ENCODE measurements around the gene SLC12A8. TPM values are rescaled to one million over a fixed set of nuclear protein-coding genes. Genes with fewer than 3 reads are reported as not detected.

The SLC12A8 gene
- total RNA-seq, 2 experiments from 2014 or later, result 0.65 to 1.3 TPM

DNA sequence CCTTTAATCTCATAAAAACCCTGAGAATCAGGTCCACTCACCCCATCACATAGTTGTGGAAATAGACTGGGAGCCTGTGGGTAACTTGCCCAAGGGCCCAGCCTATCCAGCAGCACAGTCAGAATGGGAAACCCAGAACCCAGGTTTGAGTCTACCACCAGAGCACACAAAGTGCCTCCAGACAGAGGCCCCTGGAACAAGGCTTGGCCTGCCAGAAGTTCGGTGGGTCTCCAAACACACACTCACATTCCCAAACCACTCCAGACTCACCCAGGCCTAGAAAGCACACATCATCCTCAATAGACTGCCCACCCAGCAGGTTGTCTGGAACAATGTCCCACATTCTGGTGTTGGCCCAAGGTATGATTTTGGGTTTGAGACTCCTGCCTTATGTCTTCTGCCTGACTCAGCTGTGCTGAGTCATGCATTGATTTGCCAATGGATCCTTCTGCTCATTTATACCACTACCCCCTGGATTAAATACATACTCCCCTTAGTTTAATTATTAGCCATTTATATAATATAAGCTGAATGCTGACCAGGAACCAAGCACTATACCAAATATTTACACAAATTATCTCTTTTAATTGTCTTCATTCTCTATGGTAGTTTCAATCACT is 4.5 kb downstream of the SLC12A8 start:
- no peak for DNase-seq
- Mint-ChIP-seq H3K27me3 (peaks cover 58% of the 10 kb centered on the region), H3K4me1 (no peaks in the 10 kb centered on the region), H3K4me3 (no peak overlapping the region), H3K9me3 (no peaks in the 10 kb centered on the region), H3K27ac (no peak overlapping the region), H3K36me3 (ENCODE audit: low read depth) (no peaks in the 10 kb centered on the region)
- POLR2A ChIA-PET, result no interaction called here
- CTCF ChIA-PET, result no interaction called here

DNA sequence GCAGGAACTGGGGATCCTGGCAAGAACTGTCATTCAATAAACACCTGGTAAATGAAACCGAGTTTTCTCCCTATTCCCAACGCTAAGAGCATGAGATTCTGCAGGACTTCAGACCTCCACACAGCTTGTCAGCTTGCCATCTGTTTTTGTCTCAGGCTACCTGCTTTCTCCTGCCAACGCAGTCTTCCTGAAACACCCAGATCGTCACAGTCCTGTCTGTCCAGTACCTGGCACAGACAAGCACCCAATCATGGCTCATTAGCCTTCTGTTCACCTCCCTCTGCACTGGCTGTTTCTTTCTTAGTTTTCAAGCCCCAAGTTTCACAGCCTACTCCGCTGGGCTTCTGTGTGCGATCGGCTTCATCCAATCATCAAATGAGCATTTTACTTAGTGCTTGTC is 5.0 kb downstream of the SLC12A8 start:
- Mint-ChIP-seq H3K27ac (no peak overlapping the region), H3K9me3 (no peaks in the 10 kb centered on the region), H3K27me3 (peaks cover 56% of the 10 kb centered on the region), H3K4me1 (no peaks in the 10 kb centered on the region), H3K36me3 (ENCODE audit: low read depth) (no peaks in the 10 kb centered on the region), H3K4me3 (no peak overlapping the region)
- ChIA-PET CTCF (no interaction called here), POLR2A (no interaction called here)
- no peak for DNase-seq

DNA sequence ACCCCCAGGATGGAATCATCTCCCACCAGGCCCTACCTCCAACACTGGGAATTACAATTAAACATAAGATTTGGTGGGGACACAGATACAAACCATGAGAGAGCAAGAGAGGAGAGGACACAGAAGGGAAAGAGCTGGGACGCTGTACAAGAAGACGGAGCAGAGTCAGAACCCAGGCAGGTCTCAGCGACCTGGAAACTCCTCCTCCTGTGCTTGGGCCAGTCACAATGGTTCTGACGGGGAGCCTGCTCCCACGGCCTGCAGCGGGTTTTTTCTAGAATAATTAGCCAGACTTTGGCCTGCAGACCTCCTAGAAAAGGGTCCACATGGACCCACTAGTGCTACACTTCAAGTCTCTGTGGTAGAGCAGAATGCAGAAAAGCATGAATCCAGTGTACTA is 5.6 kb downstream of the SLC12A8 start:
- Mint-ChIP-seq H3K9me3 (peaks cover 3% of the 10 kb centered on the region), H3K27ac (no peak overlapping the region), H3K4me3 (no peak overlapping the region), H3K27me3 (peaks cover 60% of the 10 kb centered on the region), H3K36me3 (ENCODE audit: low read depth) (no peaks in the 10 kb centered on the region), H3K4me1 (no peaks in the 10 kb centered on the region)
- ChIA-PET POLR2A (no interaction called here), CTCF (no interaction called here)
- no peak for DNase-seq

DNA sequence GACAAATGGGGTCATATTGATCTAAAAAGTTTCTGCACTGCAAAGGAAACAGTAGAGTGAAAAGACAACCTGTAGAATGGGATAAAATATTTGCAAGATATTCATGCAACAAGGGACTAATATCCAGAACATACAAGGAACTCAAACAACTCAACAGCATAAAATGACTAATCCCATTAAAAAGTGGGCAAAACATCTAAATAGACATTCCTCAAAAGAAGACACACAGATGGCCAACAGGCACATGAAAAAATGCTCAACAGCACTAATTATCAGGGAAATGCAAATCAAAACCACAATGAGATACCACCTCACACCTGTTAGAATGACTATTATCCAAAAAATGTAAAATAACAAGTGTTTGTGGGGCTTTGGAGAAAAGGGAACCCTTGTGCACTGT is 8.8 kb downstream of the SLC12A8 start:
- CTCF ChIA-PET, result no interaction called here
- H3K4me3 Mint-ChIP-seq, result no peak overlapping the region
- peaks cover 6% of the 10 kb centered on the region for H3K4me1 Mint-ChIP-seq
- no peaks in the 10 kb centered on the region for H3K36me3 Mint-ChIP-seq (ENCODE audit: low read depth)
- H3K9me3 Mint-ChIP-seq, result peaks cover 3% of the 10 kb centered on the region
- no peak overlapping the region for H3K27ac Mint-ChIP-seq
- peaks cover 35% of the 10 kb centered on the region for H3K27me3 Mint-ChIP-seq
- DNase-seq, result no peak
- POLR2A ChIA-PET, result no interaction called here

DNA sequence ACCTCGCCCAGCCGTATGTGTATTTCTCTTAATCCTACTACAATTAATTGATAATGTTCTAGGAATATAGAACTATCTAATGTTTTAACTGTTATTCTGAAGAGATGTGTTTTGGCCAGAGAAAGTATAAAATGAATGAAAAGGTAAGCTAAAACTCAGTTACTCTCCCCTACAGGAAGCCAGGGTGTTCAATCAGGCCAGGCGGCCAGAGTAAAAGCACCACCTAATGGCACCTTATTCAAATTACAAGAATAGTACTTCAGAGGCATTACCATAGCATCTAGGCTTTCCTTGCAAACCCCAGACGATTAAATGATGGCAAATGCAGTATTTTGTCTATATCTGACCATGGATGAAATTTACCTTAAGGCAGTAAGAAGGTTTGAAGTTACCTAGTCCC is 10.4 kb downstream of the SLC12A8 start:
- ChIA-PET CTCF (interaction anchor here (0.7 to 2.2 kb wide), 10 partner anchors 33 to 439 kb away, joined by 3 to 15 read pairs (median 4); partner anchors contain the start of gene MUC13), POLR2A (interaction anchor here (1.1 to 1.3 kb wide), 2 partner anchors 9 to 206 kb away, joined by 3 read pairs; no protein-coding TSS in a partner anchor)
- peak; percentile 37 for DNase-seq
- Mint-ChIP-seq H3K36me3 (ENCODE audit: low read depth) (no peaks in the 10 kb centered on the region), H3K27me3 (peaks cover 32% of the 10 kb centered on the region), H3K4me1 (peaks cover 6% of the 10 kb centered on the region), H3K9me3 (peaks cover 3% of the 10 kb centered on the region), H3K4me3 (no peak overlapping the region), H3K27ac (no peak overlapping the region)

DNA sequence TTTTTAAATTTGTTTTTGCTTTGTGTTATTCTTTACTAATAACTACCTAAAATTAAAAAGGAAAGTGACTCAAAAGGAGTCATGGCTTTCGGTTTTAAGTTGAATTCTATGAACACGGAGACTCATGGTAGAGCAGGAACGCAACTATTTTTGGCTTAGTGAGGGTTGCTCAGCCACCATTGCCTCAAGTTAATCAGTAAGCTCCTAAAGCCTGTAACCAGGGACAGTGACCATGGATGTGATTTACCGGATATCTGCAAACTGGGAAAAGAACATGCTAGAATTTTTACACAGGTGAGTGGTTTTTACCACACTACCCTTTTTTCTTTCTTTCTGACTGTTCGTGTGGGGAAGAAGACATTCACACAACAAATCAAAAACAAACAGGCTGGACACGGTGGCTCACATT is 11.8 kb downstream of the SLC12A8 start:
- Mint-ChIP-seq H3K27me3 (peaks cover 33% of the 10 kb centered on the region), H3K36me3 (ENCODE audit: low read depth) (no peaks in the 10 kb centered on the region), H3K27ac (no peak overlapping the region), H3K9me3 (peaks cover 3% of the 10 kb centered on the region), H3K4me3 (no peak overlapping the region), H3K4me1 (peaks cover 6% of the 10 kb centered on the region)
- ChIA-PET POLR2A (no interaction called here), CTCF (interaction anchor here (1.2 to 2.2 kb wide), 4 partner anchors 50 to 300 kb away, joined by 3 to 6 read pairs (median 4); no protein-coding TSS in a partner anchor)
- no peak for DNase-seq

DNA sequence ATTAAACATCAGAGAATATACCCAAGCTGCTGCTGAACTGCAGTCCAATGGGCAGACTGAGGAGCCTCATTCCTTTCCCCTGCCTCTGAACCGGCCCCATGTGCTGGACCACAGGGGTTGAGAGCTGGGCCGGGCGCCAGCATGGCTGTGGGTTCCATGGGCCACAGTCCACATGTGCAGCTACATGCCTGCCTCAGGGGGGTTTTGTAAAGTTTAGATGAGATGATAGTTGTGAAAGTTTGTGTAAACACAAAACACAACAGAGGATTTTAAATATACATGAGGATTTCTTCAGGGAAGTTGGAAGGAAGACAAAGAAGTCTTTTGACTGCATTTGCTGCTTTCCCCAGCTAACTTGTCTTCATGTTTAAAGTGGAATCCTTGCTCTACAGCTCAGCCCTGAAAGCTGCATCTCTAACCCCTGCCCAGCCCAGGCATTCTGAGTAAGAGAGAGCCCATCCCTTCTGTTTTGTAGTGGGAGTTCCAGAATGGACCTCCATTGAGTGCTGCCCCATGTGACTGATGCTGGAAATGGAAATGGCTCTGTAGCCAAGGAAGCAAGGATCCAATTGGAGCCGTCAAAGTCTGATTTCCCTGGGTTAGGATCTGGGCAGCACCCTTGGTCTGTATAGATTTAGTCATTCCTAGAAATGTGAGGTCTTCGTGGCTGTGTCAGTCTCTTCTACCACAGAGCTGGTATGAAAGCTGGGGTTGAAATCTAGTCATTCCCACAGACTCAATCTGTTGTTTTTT is 17.5 kb downstream of the SLC12A8 start:
- DNase-seq, result no peak
- peaks cover 4% of the 10 kb centered on the region for H3K4me1 Mint-ChIP-seq
- no peak overlapping the region for H3K27ac Mint-ChIP-seq
- ChIA-PET POLR2A (no interaction called here), CTCF (interaction anchor here (0.6 kb wide), 1 partner anchor 200 kb away, joined by 4 read pairs; no protein-coding TSS in a partner anchor)
- H3K36me3 Mint-ChIP-seq (ENCODE audit: low read depth), result no peaks in the 10 kb centered on the region
- H3K4me3 Mint-ChIP-seq, result no peak overlapping the region
- H3K9me3 Mint-ChIP-seq, result no peaks in the 10 kb centered on the region
- H3K27me3 Mint-ChIP-seq, result peaks cover 42% of the 10 kb centered on the region

DNA sequence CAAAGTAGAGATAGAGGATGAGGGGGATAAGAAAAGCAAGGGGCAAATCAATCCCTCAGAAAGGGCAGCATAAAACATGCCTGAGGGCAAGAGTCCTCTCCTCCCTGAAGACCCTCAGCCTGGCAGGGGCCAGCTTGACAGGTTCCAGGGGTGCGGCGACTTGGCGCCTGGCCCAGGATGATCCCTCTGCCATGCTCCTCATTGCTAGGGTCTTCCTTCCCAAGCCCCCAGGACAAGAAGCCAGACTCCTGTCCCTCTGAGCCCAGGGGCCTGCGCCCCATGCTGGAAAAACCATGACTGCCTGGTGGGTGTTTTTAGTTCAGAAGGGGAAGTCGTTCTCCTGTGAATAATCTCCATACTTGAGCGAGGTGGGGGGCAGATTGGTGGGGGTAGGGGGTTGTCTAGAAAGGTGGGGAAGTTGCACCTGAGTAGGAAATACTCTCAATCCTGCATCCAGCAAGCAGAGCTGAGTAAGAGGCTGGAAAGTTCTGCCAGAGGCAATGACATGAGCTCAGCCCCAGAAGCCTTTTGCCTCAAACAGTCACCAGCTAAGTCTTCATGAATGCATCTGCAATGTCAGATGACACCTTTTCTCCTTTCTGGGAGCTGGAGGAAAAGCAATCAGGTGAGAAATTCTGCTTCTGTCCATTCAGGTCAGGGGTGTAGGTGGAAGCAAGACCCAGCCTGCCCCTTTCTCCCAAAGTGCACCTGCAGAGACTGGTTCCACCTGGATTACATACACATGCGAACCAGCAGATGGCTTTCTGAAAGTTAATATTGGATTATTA is 18.3 kb downstream of the SLC12A8 start:
- H3K4me1 Mint-ChIP-seq, result peaks cover 4% of the 10 kb centered on the region
- no peaks in the 10 kb centered on the region for H3K36me3 Mint-ChIP-seq (ENCODE audit: low read depth)
- no peak overlapping the region for H3K27ac Mint-ChIP-seq
- no peaks in the 10 kb centered on the region for H3K9me3 Mint-ChIP-seq
- DNase-seq, result no peak
- no peak overlapping the region for H3K4me3 Mint-ChIP-seq
- H3K27me3 Mint-ChIP-seq, result peaks cover 42% of the 10 kb centered on the region
- CTCF ChIA-PET, result no interaction called here
- POLR2A ChIA-PET, result no interaction called here

DNA sequence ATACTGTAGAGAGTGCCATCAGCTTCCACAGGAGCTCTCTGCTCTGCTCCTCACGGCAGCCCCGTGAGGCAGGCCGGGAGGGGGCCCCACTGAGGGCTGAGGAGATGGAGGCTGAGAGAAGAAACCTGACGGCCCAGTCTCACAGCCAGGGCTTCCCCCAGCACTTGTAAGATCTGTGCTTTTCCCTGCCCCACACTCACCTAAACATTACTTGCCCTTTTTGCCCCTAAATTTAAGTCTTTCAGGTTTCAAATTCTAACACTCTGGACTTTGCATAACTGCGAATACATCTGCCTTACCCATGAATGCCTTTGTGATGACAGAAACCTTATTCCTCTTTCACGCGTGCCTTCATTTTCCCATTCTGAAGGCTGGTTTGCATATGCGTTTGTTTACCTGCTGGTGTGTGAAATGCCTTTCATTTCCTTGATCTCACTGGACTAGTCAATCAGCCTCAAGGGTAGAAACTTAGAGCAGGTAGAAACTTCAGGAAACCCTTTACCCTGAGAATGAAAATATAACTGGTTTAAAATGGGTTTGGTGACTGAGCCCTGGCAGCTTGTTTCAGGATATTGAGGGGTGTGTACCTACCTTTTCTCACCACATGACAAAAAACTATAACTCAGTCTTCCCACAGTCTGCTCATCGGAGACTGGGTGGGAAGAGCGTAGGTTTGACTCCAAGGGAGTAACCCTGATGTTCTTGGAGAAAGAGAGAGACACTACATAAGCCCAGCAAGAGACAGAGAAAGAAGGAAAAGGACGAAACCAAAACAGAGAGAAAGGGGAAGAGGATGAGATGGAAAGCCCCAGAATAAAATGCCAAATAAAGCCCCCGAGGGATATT is 20.1 kb downstream of the SLC12A8 start:
- H3K36me3 Mint-ChIP-seq (ENCODE audit: low read depth), result no peaks in the 10 kb centered on the region
- H3K4me3 Mint-ChIP-seq, result no peak overlapping the region
- peaks cover 37% of the 10 kb centered on the region for H3K27me3 Mint-ChIP-seq
- no peaks in the 10 kb centered on the region for H3K9me3 Mint-ChIP-seq
- no peak overlapping the region for H3K27ac Mint-ChIP-seq
- no peak for DNase-seq
- ChIA-PET CTCF (no interaction called here), POLR2A (no interaction called here)
- H3K4me1 Mint-ChIP-seq, result peaks cover 4% of the 10 kb centered on the region

DNA sequence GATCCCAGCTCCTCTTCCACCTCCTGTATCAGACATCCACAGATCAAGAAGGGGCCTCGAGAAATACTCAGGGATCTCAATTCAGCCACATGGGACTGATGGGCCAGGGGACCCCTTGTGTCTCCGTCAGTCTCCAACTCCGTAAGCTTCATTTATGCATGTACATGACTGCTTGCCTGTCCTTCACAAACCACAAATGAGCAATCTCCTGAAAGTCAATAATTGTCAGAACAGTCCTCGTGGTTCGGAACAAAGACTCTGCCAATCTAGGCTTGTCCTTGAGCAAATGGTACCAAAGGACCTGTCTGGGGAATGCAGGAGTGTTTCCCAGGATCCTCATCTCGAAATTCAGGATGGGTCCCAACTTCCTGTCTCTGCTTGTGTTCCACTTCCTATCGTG is 20.8 kb downstream of the SLC12A8 start:
- Mint-ChIP-seq H3K36me3 (ENCODE audit: low read depth) (no peaks in the 10 kb centered on the region), H3K4me1 (peaks cover 4% of the 10 kb centered on the region), H3K4me3 (no peak overlapping the region), H3K27me3 (peaks cover 36% of the 10 kb centered on the region), H3K27ac (no peak overlapping the region), H3K9me3 (no peaks in the 10 kb centered on the region)
- no peak for DNase-seq
- ChIA-PET POLR2A (no interaction called here), CTCF (no interaction called here)

DNA sequence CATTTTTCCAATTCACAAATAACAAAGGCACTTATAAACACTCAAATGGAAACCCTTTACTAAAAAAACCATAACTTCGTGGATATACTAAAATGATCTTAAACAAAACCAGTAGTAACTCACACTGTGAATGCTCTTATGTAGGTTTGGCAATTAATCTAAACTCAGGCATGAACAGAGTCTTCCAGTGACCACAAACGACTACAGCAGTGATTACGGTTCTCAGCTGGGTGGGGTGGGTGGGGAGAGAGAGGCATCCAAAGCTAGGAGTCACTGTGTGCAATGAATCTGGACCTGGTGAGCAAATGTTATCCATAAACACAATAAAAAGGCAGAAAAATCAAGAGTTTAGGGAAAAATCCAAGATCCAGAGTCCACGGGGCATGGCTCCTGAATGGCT is 21.3 kb downstream of the SLC12A8 start:
- ChIA-PET CTCF (no interaction called here), POLR2A (no interaction called here)
- Mint-ChIP-seq H3K27ac (no peak overlapping the region), H3K4me1 (peaks cover 4% of the 10 kb centered on the region), H3K36me3 (ENCODE audit: low read depth) (no peaks in the 10 kb centered on the region), H3K9me3 (no peaks in the 10 kb centered on the region), H3K4me3 (no peak overlapping the region), H3K27me3 (peaks cover 34% of the 10 kb centered on the region)
- no peak for DNase-seq

DNA sequence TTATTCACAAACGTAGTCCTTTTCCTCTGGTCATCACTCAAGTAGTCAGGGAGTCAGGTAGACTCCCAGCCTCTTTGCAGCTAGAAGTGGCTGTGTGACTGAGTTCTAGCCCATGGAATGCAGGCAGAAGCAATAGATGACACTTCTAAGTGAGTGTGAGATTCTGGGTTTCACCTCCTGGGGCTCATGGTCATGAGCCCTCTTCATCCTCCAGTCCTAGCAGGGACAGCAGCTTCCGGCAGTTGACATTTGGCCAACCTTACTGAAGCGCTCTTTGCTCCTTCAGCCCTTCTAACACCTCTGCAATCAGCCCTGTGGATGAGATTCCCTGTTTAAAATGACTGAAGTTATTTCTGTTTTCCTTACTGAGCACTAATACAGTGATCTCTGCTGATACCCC is 21.8 kb downstream of the SLC12A8 start:
- no peak for DNase-seq
- Mint-ChIP-seq H3K4me1 (peaks cover 4% of the 10 kb centered on the region), H3K9me3 (no peaks in the 10 kb centered on the region), H3K36me3 (ENCODE audit: low read depth) (no peaks in the 10 kb centered on the region), H3K4me3 (no peak overlapping the region), H3K27me3 (peaks cover 34% of the 10 kb centered on the region), H3K27ac (no peak overlapping the region)
- POLR2A ChIA-PET, result no interaction called here
- CTCF ChIA-PET, result no interaction called here

All from activated CD4-positive, alpha-beta memory T cell treated with anti-CD3 and anti-CD28 coated beads, Interleukin-2, amount 10 ng/mL, durations not matched to agents 7 days and 5 days (primary cell).